HEK293T (cell line): ENCODE results near the gene HOXC11.
A peak's percentile ranks its signal among the peaks of the same experiment; 100 is the strongest.

Experiments
- CTCF ChIA-PET: fragments of 350-600 bp; formaldehyde crosslinking; extraction: SDS; loops from one replicate; lab custom pipeline; 2021; ENCODE audit warnings: antibody characterized with exemption, inconsistent platforms; lab: Yijun Ruan, JAX
- POLR2A ChIA-PET: fragments of 350-600 bp; formaldehyde crosslinking; extraction: SDS; loops from one replicate; lab custom pipeline; 2020; ENCODE audit warnings: antibody characterized with exemption, inconsistent platforms; lab: Yijun Ruan, JAX
- DNase-seq: peaks from one replicate; pipeline ENCODE4 v3.0.0; 2012; ENCODE audit warnings: mixed read lengths; ENCODE audit errors: extremely low spot score
- ARNT ChIP-seq: fragments of 450-650 bp; IDR thresholded peaks from 2 replicates; pipeline ENCODE4 v1.6.1; 2017; ENCODE audit warnings: mild to moderate bottlenecking
- BHLHE40 ChIP-seq: fragments of 450-650 bp; IDR thresholded peaks from 2 replicates; pipeline ENCODE4 v1.6.1; 2016; ENCODE audit warnings: mild to moderate bottlenecking, moderate library complexity, borderline replicate concordance
- CTBP1 ChIP-seq: fragments of 450-650 bp; IDR thresholded peaks from 2 replicates; pipeline ENCODE4 v1.6.1; 2016; ENCODE audit warnings: borderline replicate concordance
- ELF4 ChIP-seq: fragments of 450-650 bp; IDR thresholded peaks from 2 replicates; pipeline ENCODE4 v1.6.1; 2017; ENCODE audit warnings: antibody characterized with exemption
- FOXA1 ChIP-seq: fragments of 450-650 bp; IDR thresholded peaks from 2 replicates; pipeline ENCODE4 v1.6.1; 2016; ENCODE audit warnings: mild to moderate bottlenecking
- FOXK2 ChIP-seq: fragments of 450-650 bp; IDR thresholded peaks from 2 replicates; pipeline ENCODE4 v1.6.1; 2016; ENCODE audit warnings: mild to moderate bottlenecking
- FOXM1 ChIP-seq: fragments of 450-650 bp; IDR thresholded peaks from 2 replicates; pipeline ENCODE4 v1.6.1; 2017; ENCODE audit warnings: mild to moderate bottlenecking, borderline replicate concordance
- HDGF ChIP-seq: fragments of 450-650 bp; IDR thresholded peaks from 2 replicates; pipeline ENCODE4 v1.6.1; 2017; ENCODE audit warnings: antibody characterized with exemption, borderline replicate concordance
- L3MBTL2 ChIP-seq: fragments of 450-650 bp; conservative IDR thresholded peaks from 2 replicates; pipeline ENCODE4 v1.6.1; 2016; ENCODE audit warnings: mild to moderate bottlenecking
- LEF1 ChIP-seq: fragments of 450-650 bp; IDR thresholded peaks from 2 replicates; pipeline ENCODE4 v1.6.1; 2017; ENCODE audit warnings: mild to moderate bottlenecking, borderline replicate concordance
- NFRKB ChIP-seq: fragments of 450-650 bp; IDR thresholded peaks from 2 replicates; pipeline ENCODE4 v1.6.1; 2016; ENCODE audit warnings: mild to moderate bottlenecking, moderate library complexity
- SP1 ChIP-seq: fragments of 450-650 bp; IDR thresholded peaks from 2 replicates; pipeline ENCODE4 v1.6.1; 2017
- SUZ12 ChIP-seq: fragments of 450-650 bp; IDR thresholded peaks from 2 replicates; pipeline ENCODE4 v1.6.1; 2016; ENCODE audit warnings: mild to moderate bottlenecking
- TARDBP ChIP-seq: fragments of 450-650 bp; IDR thresholded peaks from 2 replicates; pipeline ENCODE4 v1.6.1; 2016
- ZNF384 ChIP-seq: fragments of 450-650 bp; IDR thresholded peaks from 2 replicates; pipeline ENCODE4 v1.6.1; 2016
- TF ChIP-seq, protein P1 (sequence below): fragments of 450-650 bp; IDR thresholded peaks from 2 replicates; pipeline ENCODE4 v1.6.1; 2016

HOXC11 gene

DNA sequence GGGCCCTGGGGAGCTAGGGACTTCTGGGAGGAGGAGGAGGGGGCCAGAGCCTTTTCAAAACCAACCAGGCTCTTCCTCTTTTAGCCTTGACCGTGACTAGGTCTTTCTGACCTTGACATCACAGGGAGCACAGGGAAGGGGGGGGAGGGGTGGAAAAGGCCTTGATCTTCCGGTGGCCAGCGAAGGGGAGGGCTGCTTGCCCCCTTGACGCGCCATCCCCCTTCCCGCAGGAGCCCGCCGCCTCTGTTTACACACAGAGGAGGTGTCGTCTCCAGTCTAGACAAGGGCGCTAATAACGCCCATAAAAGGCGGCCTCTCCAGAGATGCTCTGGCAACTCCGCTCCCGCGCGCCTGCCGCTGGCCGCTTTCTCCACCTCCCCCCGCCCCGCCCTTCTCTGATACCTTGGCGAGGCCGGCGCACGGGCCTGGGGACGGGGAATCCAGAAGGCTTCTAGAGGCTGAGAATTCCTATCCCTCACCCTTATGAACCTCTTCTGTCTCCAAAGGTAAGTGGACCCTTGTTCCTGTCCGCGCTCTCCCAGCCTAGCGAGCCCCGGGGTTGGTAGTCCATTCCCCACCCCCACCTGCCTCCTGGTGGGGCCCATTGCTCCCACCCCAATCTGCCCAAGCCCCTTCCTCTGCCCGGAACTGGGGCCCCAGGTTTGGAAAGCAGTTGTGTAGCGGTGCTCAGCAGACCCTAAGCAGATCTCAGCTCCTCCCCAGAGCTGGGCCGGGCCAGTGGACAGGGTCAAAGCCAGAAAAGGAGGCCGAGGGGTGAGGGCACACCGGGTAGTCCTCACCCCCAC is 23.1 kb upstream of the HOXC11 start:
- TF ChIP-seq CTBP1 (no peak), LEF1 (no peak), SUZ12 (no peak), SP1 (no peak), BHLHE40 (no peak), FOXA1 (no peak), L3MBTL2 (no peak), NFRKB (no peak), HDGF (no peak), ZNF384 (no peak), ARNT (no peak), FOXM1 (no peak), TARDBP (no peak), ELF4 (no peak)
- TF ChIP-seq, protein P1, sequence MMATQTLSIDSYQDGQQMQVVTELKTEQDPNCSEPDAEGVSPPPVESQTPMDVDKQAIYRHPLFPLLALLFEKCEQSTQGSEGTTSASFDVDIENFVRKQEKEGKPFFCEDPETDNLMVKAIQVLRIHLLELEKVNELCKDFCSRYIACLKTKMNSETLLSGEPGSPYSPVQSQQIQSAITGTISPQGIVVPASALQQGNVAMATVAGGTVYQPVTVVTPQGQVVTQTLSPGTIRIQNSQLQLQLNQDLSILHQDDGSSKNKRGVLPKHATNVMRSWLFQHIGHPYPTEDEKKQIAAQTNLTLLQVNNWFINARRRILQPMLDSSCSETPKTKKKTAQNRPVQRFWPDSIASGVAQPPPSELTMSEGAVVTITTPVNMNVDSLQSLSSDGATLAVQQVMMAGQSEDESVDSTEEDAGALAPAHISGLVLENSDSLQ, result no peak
- CTCF ChIA-PET, result interaction anchor here (0.9 to 1.1 kb wide), 2 partner anchors 10 to 192 kb away, joined by 3 read pairs; no protein-coding TSS in a partner anchor
- POLR2A ChIA-PET, result no interaction called here

DNA sequence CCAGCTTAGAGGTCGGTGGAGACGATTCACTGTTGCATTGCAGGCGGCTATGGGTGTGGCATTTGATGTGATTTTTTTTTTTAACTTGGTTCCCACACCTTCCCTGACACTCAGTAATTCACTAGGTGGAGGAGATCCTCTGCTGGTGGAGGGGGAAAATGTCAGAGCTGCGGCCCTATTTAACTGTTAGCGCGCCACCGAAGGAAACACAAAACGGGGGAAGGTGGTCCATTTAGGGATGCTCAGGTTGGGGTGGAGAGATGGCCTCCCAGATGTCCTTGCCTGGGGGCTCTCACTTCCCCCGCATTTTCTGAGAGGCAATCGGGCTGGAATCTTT is 22.5 kb upstream of the HOXC11 start:
- CTCF ChIA-PET, result interaction anchor here (0.9 kb wide), 2 partner anchors 11 to 193 kb away, joined by 3 read pairs; no protein-coding TSS in a partner anchor
- TF ChIP-seq NFRKB (no peak), ELF4 (no peak), CTBP1 (no peak), FOXA1 (no peak), LEF1 (no peak), BHLHE40 (no peak), SP1 (no peak), ZNF384 (no peak)

More for the DNA sequence above, 23.1 kb upstream of the HOXC11 start:
- peak; percentile 38 for DNase-seq

GRCh38 chr12:53950789-53951576 is 21.9 kb upstream of the HOXC11 start:
- DNase-seq, result no peak
- TF ChIP-seq TARDBP (no peak), FOXM1 (no peak), BHLHE40 (no peak), ARNT (no peak), L3MBTL2 (no peak), CTBP1 (no peak), SUZ12 (no peak)
- TF ChIP-seq, protein P1, result no peak
- POLR2A ChIA-PET, result interaction anchor here (0.9 to 3.6 kb wide), 2 partner anchors 12 to 13 kb away, joined by 3 to 14 read pairs; partner anchors contain the start of gene HOXC13
- CTCF ChIA-PET, result interaction anchor here (0.9 to 1.1 kb wide), 2 partner anchors 9 to 11 kb away, joined by 3 read pairs; no protein-coding TSS in a partner anchor

More for the DNA sequence above, 22.5 kb upstream of the HOXC11 start:
- POLR2A ChIA-PET, result no interaction called here
- no peak for DNase-seq

GRCh38 chr12:53951577-53952334 is 21.2 kb upstream of the HOXC11 start:
- DNase-seq, result no peak
- TF ChIP-seq SP1 (no peak), FOXM1 (no peak), ZNF384 (no peak), FOXA1 (no peak), LEF1 (no peak)
- CTCF ChIA-PET, result interaction anchor here (1.1 to 1.2 kb wide), 2 partner anchors 10 to 12 kb away, joined by 3 read pairs; no protein-coding TSS in a partner anchor
- POLR2A ChIA-PET, result interaction anchor here (0.9 to 3.6 kb wide), 4 partner anchors 12 to 22 kb away, joined by 3 to 14 read pairs (median 3); partner anchors contain the start of genes HOXC11 and HOXC13

DNA sequence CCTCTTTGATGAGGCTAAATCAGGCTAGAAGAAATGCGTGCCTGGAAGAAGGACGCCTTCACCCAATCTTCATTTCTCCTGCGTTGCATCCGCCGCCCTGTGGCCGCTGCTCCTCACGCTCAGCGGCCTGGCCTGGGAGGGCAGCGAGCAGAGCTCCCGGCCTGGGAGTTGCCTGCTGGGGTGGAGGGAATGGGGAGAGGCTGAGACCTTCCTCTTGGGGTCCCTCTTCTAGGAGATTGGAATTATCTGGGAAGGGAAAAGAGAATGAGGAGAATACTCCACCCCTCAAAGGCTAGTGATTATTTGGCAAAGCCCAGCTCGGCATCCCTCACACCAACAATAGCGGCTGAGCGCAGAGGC is 20.6 kb upstream of the HOXC11 start:
- ChIA-PET POLR2A (interaction anchor here (0.9 to 3.6 kb wide), 7 partner anchors 11 to 48 kb away, joined by 3 to 14 read pairs (median 4); partner anchors contain the start of genes HOXC11, HOXC13 and HOXC9), CTCF (interaction anchor here (1.1 to 1.5 kb wide), 4 partner anchors 10 to 27 kb away, joined by 3 to 7 read pairs (median 3); no protein-coding TSS in a partner anchor)
- no peak for DNase-seq
- no peak for TF ChIP-seq FOXA1
- no peak for TF ChIP-seq ZNF384
- TF ChIP-seq LEF1, result no peak
- TF ChIP-seq L3MBTL2, result no peak
- TF ChIP-seq BHLHE40, result no peak
- no peak for TF ChIP-seq FOXK2
- TF ChIP-seq ELF4, result no peak
- no peak for TF ChIP-seq ARNT
- TF ChIP-seq HDGF, result no peak
- no peak for TF ChIP-seq SUZ12
- no peak for TF ChIP-seq SP1
- TF ChIP-seq CTBP1, result no peak
- no peak for TF ChIP-seq NFRKB
- TF ChIP-seq, protein P1, result no peak
- TF ChIP-seq FOXM1, result no peak
- no peak for TF ChIP-seq TARDBP
